Measurements from ENCODE around the gene ARHGAP6.
"Not testable (repeated sequence)": the region's sequence is repeated elsewhere in the genome, so short reads cannot be mapped to it uniquely, and the experiment has no call there.

Gene ARHGAP6

DNA sequence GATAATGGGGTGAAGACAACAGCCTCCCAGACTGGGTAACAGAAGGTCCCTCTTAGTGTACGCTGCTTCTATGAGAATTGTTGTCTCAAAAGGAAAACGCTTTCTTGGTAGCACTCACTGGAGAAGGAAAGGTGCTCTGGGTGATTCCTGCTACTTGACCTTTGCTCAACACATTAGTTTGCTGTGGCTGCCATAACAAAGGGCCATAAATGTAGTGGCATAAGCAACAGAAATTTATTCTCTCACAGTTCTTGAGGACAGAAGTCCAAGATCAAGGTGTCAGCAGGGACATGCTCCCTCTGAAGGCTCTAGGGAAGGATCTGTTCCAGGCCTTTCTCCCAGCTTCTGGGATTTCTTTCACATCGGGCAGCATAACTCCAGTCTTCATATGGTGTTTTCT is 535.6 kb downstream of the ARHGAP6 start:
- no peak for DNase-seq

DNA sequence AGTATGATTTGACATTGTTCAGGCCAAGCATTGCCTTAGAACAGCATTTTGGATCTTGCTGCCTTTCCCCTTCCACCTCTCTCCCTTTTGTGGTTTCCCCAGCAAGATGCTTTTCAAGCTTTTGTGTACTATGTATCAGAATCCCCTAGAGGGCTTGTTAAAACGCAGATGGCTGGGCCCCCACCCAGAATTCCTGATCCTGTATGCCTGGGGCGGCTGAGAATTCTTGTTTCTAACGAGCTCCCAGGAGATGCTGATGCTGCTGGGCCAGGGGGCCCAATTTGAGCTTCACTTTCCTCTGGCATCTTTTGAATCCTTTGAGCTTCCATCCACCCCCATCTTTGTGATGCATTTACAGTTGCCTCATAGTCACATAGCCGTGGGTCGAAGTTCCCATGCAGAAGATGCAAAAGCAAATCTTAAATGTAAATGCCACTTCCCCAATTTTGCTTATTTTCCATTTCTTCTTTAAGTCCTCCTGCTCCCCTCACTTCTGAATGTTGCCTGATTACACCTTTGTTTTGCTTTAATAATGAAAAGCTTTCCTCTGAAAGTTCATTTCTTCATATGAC is 536.1 kb downstream of the ARHGAP6 start:
- no peak for DNase-seq

GRCh38 chrX:11125060-11125459 is 540.7 kb downstream of the ARHGAP6 start:
- no peak for DNase-seq

GRCh38 chrX:11124112-11124511 is 541.6 kb downstream of the ARHGAP6 start:
- DNase-seq: no peak

DNA sequence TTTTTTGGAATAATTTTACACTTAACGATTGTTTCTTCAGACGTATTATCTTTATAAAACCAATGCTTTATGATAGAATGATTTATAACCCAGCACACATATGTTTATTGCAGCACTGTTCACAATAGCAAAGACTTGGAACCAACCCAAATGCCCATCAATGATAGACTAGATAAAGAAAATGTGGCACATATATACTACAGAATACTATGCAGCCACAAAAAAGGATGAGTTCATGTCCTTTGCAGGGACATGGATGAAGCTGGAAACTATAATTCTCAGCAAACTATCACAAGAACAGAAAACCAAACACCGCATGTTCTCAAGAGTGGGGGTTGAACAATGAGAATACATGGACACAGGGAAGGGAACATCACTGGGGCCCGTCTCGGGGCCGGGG is 542.6 kb downstream of the ARHGAP6 start:
- not testable (repeated sequence) for DNase-seq

DNA sequence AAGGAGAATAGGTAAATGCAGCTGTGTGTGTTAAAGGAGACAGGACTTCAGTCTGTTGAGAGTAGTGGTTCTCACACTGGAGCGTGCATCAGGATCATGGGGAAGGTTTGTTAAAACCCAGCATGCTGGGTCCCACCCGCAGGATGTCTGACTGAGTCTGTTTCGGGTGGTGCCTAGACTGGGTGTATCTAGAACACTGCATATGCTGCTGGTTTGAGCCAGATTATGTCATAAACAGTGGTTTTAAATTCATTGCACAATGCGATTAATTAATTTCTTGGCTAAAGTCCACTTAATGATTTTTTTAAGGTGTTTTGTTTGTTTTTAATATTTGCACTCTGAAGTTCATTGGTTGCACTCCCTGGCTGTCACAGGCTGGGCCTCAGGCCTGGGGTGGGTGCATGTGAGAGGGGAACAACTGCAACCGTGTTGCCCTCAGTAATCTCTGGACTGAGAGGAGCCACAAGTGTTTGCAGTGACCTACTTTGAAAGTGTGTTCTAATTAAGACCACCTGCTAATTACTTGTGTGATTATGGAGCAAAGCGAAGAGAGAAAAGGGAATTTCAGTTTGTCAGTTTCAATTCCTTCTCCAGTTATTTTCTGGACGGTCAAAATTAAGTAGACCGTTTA is 546.3 kb downstream of the ARHGAP6 start:
- DNase-seq: no peak

GRCh38 chrX:11117745-11118144 is 548.0 kb downstream of the ARHGAP6 start:
- DNase-seq: no peak

GRCh38 chrX:11113731-11114130 is 552.0 kb downstream of the ARHGAP6 start:
- no peak for DNase-seq

DNA sequence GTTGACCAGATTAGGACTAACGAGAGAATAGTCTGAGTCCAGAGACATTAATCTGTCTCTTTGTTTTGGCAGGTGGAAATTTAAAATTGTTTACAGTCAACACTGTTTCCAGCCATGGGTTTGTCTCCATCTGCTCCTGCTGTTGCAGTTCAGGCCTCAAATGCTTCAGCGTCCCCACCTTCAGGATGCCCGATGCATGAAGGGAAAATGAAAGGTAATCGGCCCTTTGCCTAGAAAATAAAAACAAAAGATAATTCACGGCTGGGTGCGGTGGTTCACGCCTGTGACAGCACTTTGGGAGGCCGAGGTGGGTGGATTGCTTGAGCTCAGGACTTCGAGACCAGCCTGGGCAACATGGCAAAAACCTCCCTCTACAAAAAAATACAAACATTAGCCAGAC is 553.8 kb downstream of the ARHGAP6 start:
- no peak for DNase-seq

GRCh38 chrX:11111037-11111851 is 554.5 kb downstream of the ARHGAP6 start, which contains the start of gene HCCS:
Gene HCCS, plus strand, starts transcription at chrX:11111332. Its CDS starts 729 bp downstream, at chrX:11112061.
- peak; percentile 25 to 77 for DNase-seq

GRCh38 chrX:11109968-11110367 is 555.8 kb downstream of the ARHGAP6 start:
- DNase-seq: no peak

DNA sequence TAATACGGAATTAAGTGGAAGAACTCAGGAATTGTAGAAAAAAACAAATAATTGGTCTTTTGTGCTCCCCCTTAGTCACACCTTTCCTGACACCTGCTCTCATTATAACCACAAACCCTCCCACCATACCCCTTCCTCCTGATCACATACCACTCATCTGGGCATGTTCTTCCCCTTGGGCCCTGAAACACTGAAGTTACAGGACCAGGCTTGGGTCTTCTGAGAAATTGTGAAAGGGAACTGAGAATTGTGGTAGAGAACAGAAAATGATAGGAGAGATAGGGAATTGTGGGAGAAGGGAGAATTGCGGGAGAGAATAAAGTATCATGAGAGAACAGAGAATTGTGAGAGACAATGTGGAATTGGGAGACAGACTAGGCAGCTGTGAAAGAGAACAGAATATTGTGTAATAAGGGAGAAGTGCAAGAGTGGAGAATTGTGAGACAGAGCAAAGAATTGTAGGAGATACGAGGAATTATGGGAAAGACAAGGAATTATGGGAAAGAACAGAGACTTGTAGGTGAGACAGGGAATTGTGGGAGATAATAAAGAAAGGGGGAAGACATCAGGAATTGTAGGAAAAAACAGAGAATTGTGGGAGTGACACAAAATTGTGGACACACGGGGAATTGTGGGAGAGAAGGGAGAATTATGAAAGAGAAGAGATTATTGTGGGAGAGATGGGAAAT is 557.3 kb downstream of the ARHGAP6 start:
- DNase-seq: no peak

- DNase-seq: no peak
Observed at GRCh38 chrX:11105080-11105479, 560.6 kb downstream of the ARHGAP6 start.

GRCh38 chrX:11103751-11104150 is 562.0 kb downstream of the ARHGAP6 start:
- no peak for DNase-seq

DNA sequence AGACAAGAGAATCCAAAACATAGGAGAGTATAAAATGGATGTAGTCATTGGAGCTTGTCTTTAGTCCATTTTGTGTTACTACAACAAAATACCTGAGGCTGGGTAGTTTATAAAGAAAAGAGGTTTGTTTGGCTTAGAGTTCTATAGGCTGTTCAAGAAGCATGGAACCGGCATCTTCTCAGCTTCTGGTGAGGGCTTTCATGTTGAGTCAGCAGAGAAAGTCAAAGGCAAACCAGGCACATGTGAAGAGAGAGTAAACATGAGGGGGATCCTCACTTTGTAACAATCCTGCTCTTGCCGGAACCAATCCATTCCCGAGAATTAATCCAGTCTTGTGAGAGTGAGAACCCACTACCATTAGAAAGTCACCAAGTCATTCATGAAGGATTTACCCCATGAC is 562.7 kb downstream of the ARHGAP6 start:
- DNase-seq: no peak

GRCh38 chrX:11100281-11101035 is 565.3 kb downstream of the ARHGAP6 start:
- DNase-seq: no peak

DNA sequence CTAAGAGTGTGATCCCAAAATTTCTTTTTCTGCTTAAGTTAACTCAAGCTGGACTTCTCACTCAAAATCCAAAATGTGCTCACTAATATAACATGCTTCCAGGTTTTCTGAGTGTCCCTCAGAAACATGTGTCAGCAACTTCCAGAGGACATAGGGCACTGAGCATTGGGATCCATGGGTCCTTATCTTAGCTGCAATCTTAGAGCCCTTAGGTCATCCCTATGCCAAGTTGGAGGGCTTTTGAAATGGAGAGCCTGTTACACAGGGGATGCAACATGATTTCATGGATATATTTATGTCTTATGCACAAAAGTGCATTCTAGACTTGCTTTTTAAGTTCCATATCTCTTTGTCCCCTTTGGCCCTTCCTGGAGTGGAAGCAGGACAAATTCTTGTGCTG is 566.3 kb downstream of the ARHGAP6 start:
- no peak for DNase-seq

GRCh38 chrX:11097933-11098332 is 567.8 kb downstream of the ARHGAP6 start:
- no peak for DNase-seq

- DNase-seq: no peak
Observed at GRCh38 chrX:11089802-11090201, 575.9 kb downstream of the ARHGAP6 start.
